Ishikawa (cell line): ENCODE measurements around the gene DACT1.

Experiments
- CEBPB ChIP-seq: IDR thresholded peaks from 2 replicates; pipeline ENCODE4 v1.6.1; 2012
- CREB1 ChIP-seq: IDR thresholded peaks from 2 replicates; pipeline ENCODE4 v1.6.1; 2012; ENCODE audit warnings: low read depth
- EGR1 ChIP-seq: IDR thresholded peaks from 2 replicates; pipeline ENCODE4 v1.6.1; 2012
- EP300 ChIP-seq: IDR thresholded peaks from 2 replicates; pipeline ENCODE4 v1.6.1; 2012; ENCODE audit warnings: borderline replicate concordance
- FOXM1 ChIP-seq: IDR thresholded peaks from 2 replicates; pipeline ENCODE4 v1.6.1; 2012; ENCODE audit warnings: low read depth, borderline replicate concordance
- RAD21 ChIP-seq: IDR thresholded peaks from 2 replicates; pipeline ENCODE4 v1.6.1; 2012; ENCODE audit warnings: low read depth
- TAF1 ChIP-seq: IDR thresholded peaks from 2 replicates; pipeline ENCODE4 v1.6.1; 2012; ENCODE audit warnings: low read depth, mild to moderate bottlenecking
- TCF12 ChIP-seq: IDR thresholded peaks from 2 replicates; pipeline ENCODE4 v1.6.1; 2012; ENCODE audit warnings: low read depth
- TEAD4 ChIP-seq: IDR thresholded peaks from 2 replicates; pipeline ENCODE4 v1.6.1; 2012
- YY1 ChIP-seq: IDR thresholded peaks from 2 replicates; pipeline ENCODE4 v1.6.1; 2012; ENCODE audit warnings: low read depth
- TF ChIP-seq, protein P1 (sequence below): IDR thresholded peaks from 2 replicates; pipeline ENCODE4 v1.6.1; 2012; ENCODE audit warnings: low read depth, mild to moderate bottlenecking
- TF ChIP-seq, protein P2 (sequence below): IDR thresholded peaks from 2 replicates; pipeline ENCODE4 v1.6.1; 2012
- TF ChIP-seq, protein P3 (sequence below): IDR thresholded peaks from 2 replicates; pipeline ENCODE4 v1.6.1; 2012

GRCh38 chr14:58659061-58659460 lies 21.3 kb downstream of the DACT1 start:
- TF ChIP-seq, protein P1, sequence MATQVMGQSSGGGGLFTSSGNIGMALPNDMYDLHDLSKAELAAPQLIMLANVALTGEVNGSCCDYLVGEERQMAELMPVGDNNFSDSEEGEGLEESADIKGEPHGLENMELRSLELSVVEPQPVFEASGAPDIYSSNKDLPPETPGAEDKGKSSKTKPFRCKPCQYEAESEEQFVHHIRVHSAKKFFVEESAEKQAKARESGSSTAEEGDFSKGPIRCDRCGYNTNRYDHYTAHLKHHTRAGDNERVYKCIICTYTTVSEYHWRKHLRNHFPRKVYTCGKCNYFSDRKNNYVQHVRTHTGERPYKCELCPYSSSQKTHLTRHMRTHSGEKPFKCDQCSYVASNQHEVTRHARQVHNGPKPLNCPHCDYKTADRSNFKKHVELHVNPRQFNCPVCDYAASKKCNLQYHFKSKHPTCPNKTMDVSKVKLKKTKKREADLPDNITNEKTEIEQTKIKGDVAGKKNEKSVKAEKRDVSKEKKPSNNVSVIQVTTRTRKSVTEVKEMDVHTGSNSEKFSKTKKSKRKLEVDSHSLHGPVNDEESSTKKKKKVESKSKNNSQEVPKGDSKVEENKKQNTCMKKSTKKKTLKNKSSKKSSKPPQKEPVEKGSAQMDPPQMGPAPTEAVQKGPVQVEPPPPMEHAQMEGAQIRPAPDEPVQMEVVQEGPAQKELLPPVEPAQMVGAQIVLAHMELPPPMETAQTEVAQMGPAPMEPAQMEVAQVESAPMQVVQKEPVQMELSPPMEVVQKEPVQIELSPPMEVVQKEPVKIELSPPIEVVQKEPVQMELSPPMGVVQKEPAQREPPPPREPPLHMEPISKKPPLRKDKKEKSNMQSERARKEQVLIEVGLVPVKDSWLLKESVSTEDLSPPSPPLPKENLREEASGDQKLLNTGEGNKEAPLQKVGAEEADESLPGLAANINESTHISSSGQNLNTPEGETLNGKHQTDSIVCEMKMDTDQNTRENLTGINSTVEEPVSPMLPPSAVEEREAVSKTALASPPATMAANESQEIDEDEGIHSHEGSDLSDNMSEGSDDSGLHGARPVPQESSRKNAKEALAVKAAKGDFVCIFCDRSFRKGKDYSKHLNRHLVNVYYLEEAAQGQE: no peak
- TF ChIP-seq EP300: no peak
- TF ChIP-seq TEAD4: no peak
- TF ChIP-seq FOXM1: no peak
- TF ChIP-seq EGR1: no peak
- TF ChIP-seq TCF12: no peak
- TF ChIP-seq CEBPB: no peak
- TF ChIP-seq, protein P2, sequence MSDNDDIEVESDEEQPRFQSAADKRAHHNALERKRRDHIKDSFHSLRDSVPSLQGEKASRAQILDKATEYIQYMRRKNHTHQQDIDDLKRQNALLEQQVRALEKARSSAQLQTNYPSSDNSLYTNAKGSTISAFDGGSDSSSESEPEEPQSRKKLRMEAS: no peak
- no peak for TF ChIP-seq YY1
- no peak for TF ChIP-seq CREB1
- no peak for TF ChIP-seq RAD21
- TF ChIP-seq, protein P3, sequence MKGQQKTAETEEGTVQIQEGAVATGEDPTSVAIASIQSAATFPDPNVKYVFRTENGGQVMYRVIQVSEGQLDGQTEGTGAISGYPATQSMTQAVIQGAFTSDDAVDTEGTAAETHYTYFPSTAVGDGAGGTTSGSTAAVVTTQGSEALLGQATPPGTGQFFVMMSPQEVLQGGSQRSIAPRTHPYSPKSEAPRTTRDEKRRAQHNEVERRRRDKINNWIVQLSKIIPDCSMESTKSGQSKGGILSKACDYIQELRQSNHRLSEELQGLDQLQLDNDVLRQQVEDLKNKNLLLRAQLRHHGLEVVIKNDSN: no peak
- TF ChIP-seq TAF1: no peak
